Measurements from ENCODE around the gene ADSS2. TPM values are rescaled to one million over a fixed set of nuclear protein-coding genes. Genes with fewer than 3 reads are reported as not detected.

ADSS2 gene
- total RNA-seq, 1 donor from 2014 or later: 38.5 TPM

- H3K4me1 ChIP-seq: peaks cover 61% of the 10 kb centered on the region
- no peaks in the 10 kb centered on the region for H3K27me3 ChIP-seq (ENCODE audit: low read depth)
- TF ChIP-seq CTCF (IDR thresholded peaks at IDR 0.05): no peak
- intact Hi-C loops (cut with DNase I): no loop called here
- no peaks in the 10 kb centered on the region for H3K36me3 ChIP-seq
- H3K4me3 ChIP-seq: no peak overlapping the region
- DNase-seq (no peak), ATAC-seq (no peak)
- H3K9me3 ChIP-seq: no peaks in the 10 kb centered on the region
- H3K27ac ChIP-seq: no peak overlapping the region
Observed at GRCh38 chr1:244448279-244449036, 3.3 kb downstream of the ADSS2 start.

DNA sequence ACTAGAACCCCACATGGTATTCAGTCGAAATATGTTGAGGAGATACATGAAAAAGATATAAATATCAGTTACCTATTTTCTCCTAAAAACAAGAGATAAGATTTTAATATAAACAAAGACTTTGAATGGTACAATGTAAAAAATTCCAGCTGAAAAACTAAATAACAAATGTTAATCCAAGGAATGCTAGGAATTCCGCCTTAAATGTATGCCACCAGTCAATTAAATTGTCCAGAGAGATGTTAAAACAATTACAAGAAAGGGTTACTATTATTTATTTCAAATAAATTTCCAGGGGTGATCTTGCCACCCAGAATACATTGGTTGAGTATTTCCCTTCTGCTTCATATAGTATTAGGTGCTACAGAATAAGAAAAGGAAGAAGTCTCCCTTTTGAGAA lies 4.2 kb downstream of the ADSS2 start:
- Histone ChIP-seq H3K27me3 (ENCODE audit: low read depth) (no peaks in the 10 kb centered on the region), H3K9me3 (no peaks in the 10 kb centered on the region), H3K4me1 (peaks cover 59% of the 10 kb centered on the region), H3K4me3 (no peak overlapping the region), H3K36me3 (no peaks in the 10 kb centered on the region), H3K27ac (no peak overlapping the region)
- intact Hi-C loops (cut with DNase I): no loop called here
- no peak for TF ChIP-seq CTCF (IDR thresholded peaks at IDR 0.05)
- no peak for ATAC-seq
- no peak for DNase-seq

GRCh38 chr1:244447024-244447423 lies 4.7 kb downstream of the ADSS2 start:
- no peaks in the 10 kb centered on the region for H3K9me3 ChIP-seq
- no peak overlapping the region for H3K27ac ChIP-seq
- no peak for ATAC-seq
- intact Hi-C loops (cut with DNase I): no loop called here
- TF ChIP-seq CTCF (IDR thresholded peaks at IDR 0.05): no peak
- no peak for DNase-seq
- no peaks in the 10 kb centered on the region for H3K27me3 ChIP-seq (ENCODE audit: low read depth)
- H3K4me1 ChIP-seq: peaks cover 56% of the 10 kb centered on the region
- H3K36me3 ChIP-seq: no peaks in the 10 kb centered on the region
- H3K4me3 ChIP-seq: no peak overlapping the region

- Histone ChIP-seq H3K27me3 (ENCODE audit: low read depth) (no peaks in the 10 kb centered on the region), H3K36me3 (no peaks in the 10 kb centered on the region), H3K4me1 (peaks cover 56% of the 10 kb centered on the region), H3K4me3 (no peak overlapping the region), H3K9me3 (no peaks in the 10 kb centered on the region), H3K27ac (peak overlapping the region; percentile 27)
- intact Hi-C loops (cut with DNase I): no loop called here
- no peak for TF ChIP-seq CTCF (IDR thresholded peaks at IDR 0.05)
- DNase-seq: no peak
- no peak for ATAC-seq
Observed at GRCh38 chr1:244445320-244446181, 6.2 kb downstream of the ADSS2 start.

DNA sequence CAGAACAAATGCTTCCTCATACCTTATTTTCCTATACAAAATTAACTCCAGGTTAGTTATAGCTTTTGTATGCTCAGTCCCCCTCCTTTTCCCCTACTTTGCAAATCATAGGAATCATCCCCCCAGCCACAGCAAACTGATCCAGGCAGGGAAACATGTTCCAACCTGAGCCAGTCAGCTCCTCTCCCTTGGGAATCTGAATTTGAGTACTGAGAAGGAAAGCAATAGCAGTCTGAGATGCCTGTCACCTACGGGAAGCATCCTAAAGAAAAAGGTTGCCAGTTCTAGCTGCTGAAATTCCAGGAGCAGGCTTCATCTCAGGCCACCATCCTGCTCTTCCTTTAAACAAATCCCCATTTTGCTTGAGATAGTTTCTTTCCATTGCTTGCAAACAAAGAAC lies 6.9 kb downstream of the ADSS2 start:
- H3K36me3 ChIP-seq: no peaks in the 10 kb centered on the region
- no peak overlapping the region for H3K27ac ChIP-seq
- H3K9me3 ChIP-seq: no peaks in the 10 kb centered on the region
- ATAC-seq (no peak), DNase-seq (no peak)
- intact Hi-C loops (cut with DNase I): no loop called here
- no peak overlapping the region for H3K4me3 ChIP-seq
- peaks cover 52% of the 10 kb centered on the region for H3K4me1 ChIP-seq
- TF ChIP-seq CTCF (IDR thresholded peaks at IDR 0.05): no peak
- H3K27me3 ChIP-seq (ENCODE audit: low read depth): no peaks in the 10 kb centered on the region
